H1 (cell line): Measurements from ENCODE around the gene FGF2. TPM values are rescaled to one million over a fixed set of nuclear protein-coding genes. Genes with fewer than 3 reads are reported as not detected.
A peak's percentile ranks its signal among the peaks of the same experiment; 100 is the strongest.

Experiments
- CTCF ChIA-PET: fragments of 300-600 bp; sonication (Branson Sonifier 250); formaldehyde crosslinking; loops from one replicate; lab custom pipeline; 2021; ENCODE audit not compliant: partially characterized antibody; lab: Charles Lee
- POLR2A ChIA-PET: fragments of 300-600 bp; sonication (Branson Sonifier 250); formaldehyde crosslinking; loops from one replicate; lab custom pipeline; 2021; ENCODE audit warnings: inconsistent platforms; ENCODE audit not compliant: partially characterized antibody; lab: Charles Lee
- DNase-seq, 2 experiments: peaks; one replicate each; pipeline versions ENCODE4 v3.0.0 to v3.0.0-alpha.2; 2010 to 2022; ENCODE audit warnings: low spot score in 2 of 2, low read depth in 1 of 2, mixed read lengths in 1 of 2
- FAIRE-seq: peaks from 2 replicates; lab custom pipeline; 2011; peaks lifted over from hg19 to GRCh38; lab: Jason Lieb, UNC
- H2AFZ ChIP-seq: 2 replicates; pipeline ENCODE4 v1.8.1; 2012; ENCODE audit warnings: low read length, inconsistent platforms
- H2AK5ac ChIP-seq: 2 replicates; pipeline ENCODE4 v1.6.1; 2013; ENCODE audit warnings: low read depth, low read length
- H2BK120ac ChIP-seq: replicated peaks from 2 replicates; pipeline ENCODE3; 2013; ENCODE audit warnings: low read depth, low read length, inconsistent platforms
- H2BK12ac ChIP-seq: 2 replicates; pipeline ENCODE4 v1.6.1; 2013; ENCODE audit warnings: low read depth, low read length
- H2BK15ac ChIP-seq: 2 replicates; pipeline ENCODE4 v1.6.1; 2013; ENCODE audit warnings: low read length
- H2BK20ac ChIP-seq: 2 replicates; pipeline ENCODE4 v1.6.1; 2013; ENCODE audit warnings: low read length
- H2BK5ac ChIP-seq: 2 replicates; pipeline ENCODE4 v1.6.1; 2013; ENCODE audit warnings: low read depth, low read length
- H3K14ac ChIP-seq: 2 replicates; pipeline ENCODE4 v1.6.1; 2013; ENCODE audit warnings: inconsistent platforms; ENCODE audit not compliant: insufficient read length
- H3K18ac ChIP-seq: 2 replicates; pipeline ENCODE4 v1.6.1; 2013; ENCODE audit warnings: low read length; ENCODE audit errors: extremely low read depth
- H3K23ac ChIP-seq: 2 replicates; pipeline ENCODE4 v1.6.1; 2013; ENCODE audit warnings: inconsistent platforms; ENCODE audit not compliant: insufficient read length
- H3K23me2 ChIP-seq: 2 replicates; pipeline ENCODE4 v1.6.1; 2013; ENCODE audit warnings: low read depth, low read length
- H3K27ac ChIP-seq: 2 replicates; pipeline ENCODE4 v1.6.1; 2011; ENCODE audit warnings: low read depth, low read length, inconsistent platforms
- H3K27me3 ChIP-seq, 4 experiments: replicated peaks in 1 of 4; 1 replicate in 1 of 4; 2 replicates in 3 of 4; pipeline versions ENCODE4 v1.6.1 to v1.8.1; 2011 to 2013; ENCODE audit warnings: low read length in 3 of 4, mild to moderate bottlenecking in 3 of 4, inconsistent platforms in 2 of 4, mixed read lengths in 2 of 4, moderate library complexity in 1 of 4; ENCODE audit not compliant: control insufficient read depth in 3 of 4, insufficient read depth in 3 of 4; ENCODE audit errors: extremely low read depth in 1 of 4
- H3K36me3 ChIP-seq, 4 experiments: 2 replicates each; pipeline versions ENCODE4 v1.6.1 to v1.8.1; 2011 to 2013; ENCODE audit warnings: mild to moderate bottlenecking in 4 of 4, low read length in 3 of 4, moderate library complexity in 2 of 4, control low read depth in 1 of 4, inconsistent platforms in 1 of 4; ENCODE audit not compliant: insufficient read depth in 4 of 4, control insufficient read depth in 2 of 4
- H3K4ac ChIP-seq: replicated peaks from 2 replicates; pipeline ENCODE3; 2013; ENCODE audit warnings: low read length, low read depth, mixed read lengths, inconsistent platforms; ENCODE audit not compliant: insufficient read length
- H3K4me1 ChIP-seq, 4 experiments: replicated peaks in 1 of 4; 1 replicate in 1 of 4; 2 replicates in 3 of 4; pipeline versions ENCODE4 v1.6.1 to v1.8.1; 2011 to 2013; ENCODE audit warnings: low read length in 3 of 4, inconsistent platforms in 2 of 4, mixed read lengths in 1 of 4; ENCODE audit not compliant: insufficient read depth in 4 of 4, control insufficient read depth in 3 of 4
- H3K4me2 ChIP-seq, 2 experiments: 2 replicates each; pipeline versions ENCODE4 v1.6.1 to v1.8.1; 2011 to 2013; ENCODE audit warnings: low read depth in 2 of 2, low read length in 2 of 2, control low read depth in 1 of 2, inconsistent platforms in 1 of 2, mild to moderate bottlenecking in 1 of 2; ENCODE audit not compliant: insufficient read depth in 1 of 2
- H3K4me3 ChIP-seq, 4 experiments: fragments of 200-600, 300-600 bp in 1 of 4; sonication (generic), shearing (Covaris generic), sonication (Bioruptor Twin) in 1 of 4; 2 replicates each; pipeline versions ENCODE4 v1.5.1 to v1.8.1; 2011 to 2016; ENCODE audit warnings: low read length in 4 of 4, low read depth in 3 of 4, control low read depth in 2 of 4, inconsistent platforms in 2 of 4, mild to moderate bottlenecking in 2 of 4, mixed read lengths in 1 of 4, moderate library complexity in 1 of 4; ENCODE audit not compliant: insufficient read depth in 2 of 4; ENCODE audit errors: extremely low read depth in 1 of 4
- H3K56ac ChIP-seq: replicated peaks from 2 replicates; pipeline ENCODE3; 2013; ENCODE audit warnings: low read depth, mild to moderate bottlenecking, mixed read lengths, low read length, inconsistent platforms; ENCODE audit not compliant: insufficient read length
- H3K79me1 ChIP-seq: 2 replicates; pipeline ENCODE4 v1.6.1; 2013; ENCODE audit warnings: low read depth, low read length, control low read depth
- H3K79me2 ChIP-seq, 2 experiments: 2 replicates each; pipeline versions ENCODE4 v1.6.1 to v1.8.1; 2012 to 2013; ENCODE audit warnings: low read length in 2 of 2, mild to moderate bottlenecking in 2 of 2, inconsistent platforms in 1 of 2; ENCODE audit not compliant: insufficient read depth in 2 of 2, control insufficient read depth in 1 of 2
- H3K9ac ChIP-seq, 4 experiments: replicated peaks in 1 of 4; 1 replicate in 1 of 4; 2 replicates in 3 of 4; pipeline versions ENCODE4 v1.6.1 to v1.8.1; 2011 to 2013; ENCODE audit warnings: low read depth in 3 of 4, low read length in 3 of 4, control low read depth in 2 of 4, mild to moderate bottlenecking in 2 of 4, moderate library complexity in 2 of 4, inconsistent platforms in 1 of 4; ENCODE audit errors: extremely low read depth in 1 of 4
- H3K9me3 ChIP-seq, 2 experiments: 2 replicates each; pipeline versions ENCODE4 v1.6.1 to v1.8.1; 2012 to 2013; ENCODE audit warnings: mild to moderate bottlenecking in 2 of 2, moderate library complexity in 2 of 2, control low read depth in 1 of 2, inconsistent platforms in 1 of 2, low read depth in 1 of 2, low read length in 1 of 2, mixed read lengths in 1 of 2; ENCODE audit not compliant: insufficient read depth in 2 of 2
- H4K20me1 ChIP-seq, 2 experiments: replicated peaks in 1 of 2; 2 replicates each; pipeline versions ENCODE3 to v1.8.1; 2011 to 2013; ENCODE audit warnings: inconsistent platforms in 2 of 2, low read length in 2 of 2, mild to moderate bottlenecking in 1 of 2; ENCODE audit not compliant: insufficient read depth in 2 of 2, control insufficient read depth in 1 of 2
- H4K5ac ChIP-seq: 2 replicates; pipeline ENCODE4 v1.6.1; 2013; ENCODE audit warnings: low read length, low read depth, mixed read lengths, inconsistent platforms; ENCODE audit not compliant: insufficient read length
- H4K8ac ChIP-seq: 2 replicates; pipeline ENCODE4 v1.8.0; 2013; ENCODE audit warnings: mild to moderate bottlenecking, moderate library complexity, low read length, inconsistent platforms; ENCODE audit not compliant: insufficient read depth; ENCODE audit errors: extremely low read depth
- H4K91ac ChIP-seq: replicated peaks from 2 replicates; pipeline ENCODE3; 2013; ENCODE audit warnings: low read length, mixed read lengths, inconsistent platforms; ENCODE audit not compliant: insufficient read length
- WGBS, 2 experiments: shearing (Covaris generic) in 1 of 2; methylation state at CpG; one replicate each; pipeline versions ENCODE4 v1.1.6 to v1.1.7; 2013 to 2015; ENCODE audit warnings: low lambda C conversion rate in 2 of 2, mixed read lengths in 2 of 2, inconsistent platforms in 1 of 2, low coverage in 1 of 2, missing lambda C conversion rate in 1 of 2; ENCODE audit not compliant: insufficient replicate concordance in 2 of 2, insufficient coverage in 1 of 2, insufficient read length in 1 of 2; ENCODE audit errors: extremely low coverage in 1 of 2, missing lambda C conversion rate in 1 of 2; 5-methylcytosine and 5-hydroxymethylcytosine counted together
- polyA plus RNA-seq, 7 experiments: library from polyadenylated mRNA; depleted of rRNA in 3 of 7; stranded (reverse) in 5 of 7; unstranded in 2 of 7; fragments of >200 nt in 5 of 7; fragments of 200-250 nt in 2 of 7; gene quantifications; 1 replicate in 5 of 7; 2 replicates in 1 of 7; 4 replicates in 1 of 7; pipeline versions ENCODE4 v1.2.1 to v1.2.3, GENCODE V29; 2011 to 2013; ENCODE audit warnings: missing spikeins in 2 of 7, mixed read lengths in 2 of 7
- total RNA-seq: library from RNA; stranded (reverse); fragmentation: NEBNext Ultra II Directional; extraction: Animal tissue kit (Norgen Biotek cat#: 25700); gene quantifications from 2 replicates; pipeline ENCODE4 v1.2.1, GENCODE V29; 2021

FGF2 gene
- total and polyA plus RNA-seq, 2 of the 8 experiments (the other 6 are each of a cell fraction or from before 2014, with no cell fraction given), result 23.4 to 145 TPM

GRCh38 chr4:122847931-122848330 lies 21.3 kb downstream of the FGF2 start:
- Histone ChIP-seq H3K9me3 (no peaks in the 10 kb centered on the region), H4K8ac (no peak overlapping the region), H3K4me2 (no peak overlapping the region; a peak in 1 of 4 replicates), H2AK5ac (no peak overlapping the region), H3K18ac (peak overlapping the region; percentile 71; the same call in 1 of the 2 replicates), H2BK5ac (no peak overlapping the region; the same call in 1 of the 2 replicates), H4K5ac (no peak overlapping the region), H3K79me2 (peaks cover 65 to 99% of the 10 kb centered on the region in 2 experiments), H3K4me3 (no peak overlapping the region), H2BK15ac (no peak overlapping the region), H3K23ac (no peak overlapping the region), H2AFZ (no peak overlapping the region), H3K27me3 (no peaks in the 10 kb centered on the region), H3K27ac (no peak overlapping the region), H2BK120ac (no peak overlapping the region), H3K79me1 (peaks cover 17% of the 10 kb centered on the region), H3K56ac (no peak overlapping the region), H3K9ac (no peak overlapping the region), H3K4me1 (peaks cover 3 to 34% (median 15%) of the 10 kb centered on the region in 4 experiments; a peak in 6 of 7 replicates), H4K20me1 (peaks cover 28 to 34% of the 10 kb centered on the region in 2 experiments), H3K36me3 (peaks cover 0 to 49% (median 12%) of the 10 kb centered on the region in 4 experiments; a peak in 5 of 8 replicates), H3K23me2 (no peaks in the 10 kb centered on the region), H3K4ac (no peak overlapping the region), H3K14ac (no peak overlapping the region), H2BK20ac (no peak overlapping the region), H4K91ac (no peak overlapping the region), H2BK12ac (no peak overlapping the region)
- FAIRE-seq (peak; percentile 62), DNase-seq (no peak)
- 76% methylated on average over 1 of the region's 1 CpG; no CpG with 5 or more reads in 1 of the 2 experiments for WGBS, 2 experiments
- POLR2A ChIA-PET, result interaction anchor here (1.7 to 19.7 kb wide), 2 partner anchors 9 to 16 kb away, joined by 7 to 278 read pairs; partner anchors contain the start of gene FGF2
- CTCF ChIA-PET, result interaction anchor here (0.7 kb wide), 1 partner anchor 90 kb away, joined by 4 read pairs; no protein-coding TSS in a partner anchor
